Caco-2 (cell line): ENCODE measurements around the gene VEPH1. TPM values are rescaled to one million over a fixed set of nuclear protein-coding genes. Genes with fewer than 3 reads are reported as not detected.

Source experiments
- BruUV-seq: library from RNA; stranded (reverse); fragments of 400-500 nt; replicated peaks from 2 replicates; lab custom pipeline; 2021; lab: Mats Ljungman, UMichigan
- CTCF ChIA-PET: fragments of 300-600 bp; sonication (Branson Sonifier 250); formaldehyde crosslinking; loops from one replicate; lab custom pipeline; 2022; ENCODE audit warnings: antibody characterized with exemption; lab: Charles Lee
- POLR2A ChIA-PET: fragments of 300-600 bp; sonication (Branson Sonifier 250); formaldehyde crosslinking; loops from one replicate; lab custom pipeline; 2022; ENCODE audit warnings: antibody characterized with exemption; lab: Charles Lee
- DNase-seq, 2 experiments: peaks; one replicate each; pipeline versions ENCODE4 v3.0.0 to v3.0.0-alpha.2; 2020 to 2022
- H3K27me3 ChIP-seq: replicated peaks from 2 replicates; pipeline ENCODE4 v1.6.0; 2011; ENCODE audit warnings: low read length; ENCODE audit not compliant: control insufficient read depth, insufficient read depth
- H3K36me3 ChIP-seq: 2 replicates; pipeline ENCODE4 v1.5.1; 2011; ENCODE audit warnings: low read length; ENCODE audit not compliant: control insufficient read depth, insufficient read depth
- H3K4me1 ChIP-seq: fragments of 250-450 bp; sonication (Bioruptor Pico); 2 replicates; pipeline ENCODE4 v1.5.1; 2020; ENCODE audit warnings: mild to moderate bottlenecking
- H3K4me3 ChIP-seq: 2 replicates; pipeline ENCODE4 v1.5.1; 2011; ENCODE audit warnings: low read depth, mild to moderate bottlenecking, control low read depth, low read length
- H3K9me3 ChIP-seq: fragments of 250-450 bp; sonication (Bioruptor Pico); 2 replicates; pipeline ENCODE4 v1.5.1; 2020; ENCODE audit warnings: mild to moderate bottlenecking, moderate library complexity
- H3K27ac Mint-ChIP-seq: one replicate; pipeline ENCODE4 v1.8.0; 2022; ENCODE audit warnings: mixed read lengths; ENCODE audit not compliant: unreplicated experiment
- H3K27me3 Mint-ChIP-seq: one replicate; pipeline ENCODE4 v1.8.0; 2022; ENCODE audit warnings: mixed read lengths; ENCODE audit not compliant: insufficient read depth, unreplicated experiment
- H3K36me3 Mint-ChIP-seq: one replicate; pipeline ENCODE4 v1.8.0; 2022; ENCODE audit warnings: mild to moderate bottlenecking, mixed read lengths; ENCODE audit not compliant: insufficient read depth, unreplicated experiment
- H3K4me1 Mint-ChIP-seq: one replicate; pipeline ENCODE4 v1.8.0; 2022; ENCODE audit warnings: low read depth, mixed read lengths; ENCODE audit not compliant: unreplicated experiment
- H3K4me3 Mint-ChIP-seq: one replicate; pipeline ENCODE4 v1.8.0; 2022; ENCODE audit warnings: mild to moderate bottlenecking, moderate library complexity, mixed read lengths; ENCODE audit not compliant: unreplicated experiment
- H3K9me3 Mint-ChIP-seq: one replicate; pipeline ENCODE4 v1.8.0; 2022; ENCODE audit warnings: mixed read lengths; ENCODE audit not compliant: unreplicated experiment
- CTCF ChIP-seq, 2 experiments: fragments of 200-600 bp in 1 of 2; IDR thresholded peaks; 1 replicate in 1 of 2; 2 replicates in 1 of 2; pipeline versions ENCODE4 v1.5.1 to v1.8.0; 2011 to 2022; ENCODE audit warnings: antibody characterized with exemption in 1 of 2, control low read depth in 1 of 2, inconsistent platforms in 1 of 2, low read depth in 1 of 2, low read length in 1 of 2, mild to moderate bottlenecking in 1 of 2, moderate library complexity in 1 of 2; ENCODE audit not compliant: insufficient read depth in 1 of 2, severe bottlenecking in 1 of 2, unreplicated experiment in 1 of 2
- intact Hi-C: fragments of 100-400 bp; cut with micrococcal nuclease; formaldehyde crosslinking; loops from one replicate; pipeline ENCODE4 v1.10.0; 2022; ENCODE audit not compliant: unreplicated experiment
- total RNA-seq: library from RNA; stranded (reverse); gene quantifications from 2 replicates; pipeline ENCODE4 v1.2.3, GENCODE V29; 2022

The VEPH1 gene
- total RNA-seq, 1 experiment from 2014 or later, result 12.0 TPM

GRCh38 chr3:157467200-157467599 lies 36.0 kb downstream of the VEPH1 start:
- no peaks in the 10 kb centered on the region for H3K4me1 Mint-ChIP-seq
- peaks cover 6% of the 10 kb centered on the region for H3K36me3 Mint-ChIP-seq
- BruUV-seq, result no TSS peak
- no peak overlapping the region for H3K4me3 Mint-ChIP-seq
- no peaks in the 10 kb centered on the region for H3K4me1 ChIP-seq
- no peak for DNase-seq
- intact Hi-C loops, result no loop called here
- H3K27ac Mint-ChIP-seq, result no peak overlapping the region
- H3K27me3 Mint-ChIP-seq, result peaks cover 3% of the 10 kb centered on the region
- H3K36me3 ChIP-seq, result no peaks in the 10 kb centered on the region
- H3K9me3 ChIP-seq, result no peaks in the 10 kb centered on the region
- no peaks in the 10 kb centered on the region for H3K27me3 ChIP-seq
- TF ChIP-seq CTCF (IDR thresholded peaks at IDR 0.05; ENCODE audit: insufficient read depth in 1 of 2, low read depth in 1 of 2, low read length in 1 of 2, severe bottlenecking in 1 of 2, unreplicated experiment in 1 of 2), result no peak
- H3K9me3 Mint-ChIP-seq, result no peaks in the 10 kb centered on the region
- H3K4me3 ChIP-seq, result no peak overlapping the region
- POLR2A ChIA-PET, result no interaction called here
- CTCF ChIA-PET, result no interaction called here

- POLR2A ChIA-PET, result no interaction called here
These were observed 37.5 kb downstream of the VEPH1 start for GRCh38 chr3:157465741-157466140.

GRCh38 chr3:157464321-157464720 lies 38.9 kb downstream of the VEPH1 start:
- H3K4me1 Mint-ChIP-seq, result no peaks in the 10 kb centered on the region
- H3K27ac Mint-ChIP-seq, result no peak overlapping the region
- no peak overlapping the region for H3K4me3 Mint-ChIP-seq
- no peak for TF ChIP-seq CTCF (IDR thresholded peaks at IDR 0.05; ENCODE audit: insufficient read depth in 1 of 2, low read depth in 1 of 2, low read length in 1 of 2, severe bottlenecking in 1 of 2, unreplicated experiment in 1 of 2)
- Histone ChIP-seq H3K9me3 (no peaks in the 10 kb centered on the region), H3K4me1 (no peaks in the 10 kb centered on the region), H3K4me3 (no peak overlapping the region), H3K27me3 (no peaks in the 10 kb centered on the region), H3K36me3 (no peaks in the 10 kb centered on the region)
- ChIA-PET POLR2A (no interaction called here), CTCF (no interaction called here)
- H3K9me3 Mint-ChIP-seq, result no peaks in the 10 kb centered on the region
- H3K36me3 Mint-ChIP-seq, result peaks cover 6% of the 10 kb centered on the region
- no peak for DNase-seq
- intact Hi-C loops, result no loop called here
- peaks cover 7% of the 10 kb centered on the region for H3K27me3 Mint-ChIP-seq
- BruUV-seq, result no TSS peak

More at GRCh38 chr3:157465741-157466140, 37.5 kb downstream of the VEPH1 start:
- intact Hi-C loops, result no loop called here
- CTCF ChIA-PET, result no interaction called here
- BruUV-seq, result no TSS peak
- no peak overlapping the region for H3K27ac Mint-ChIP-seq
- peaks cover 6% of the 10 kb centered on the region for H3K36me3 Mint-ChIP-seq
- H3K4me1 ChIP-seq, result no peaks in the 10 kb centered on the region
- no peaks in the 10 kb centered on the region for H3K9me3 ChIP-seq
- H3K9me3 Mint-ChIP-seq, result no peaks in the 10 kb centered on the region
- H3K4me3 Mint-ChIP-seq, result no peak overlapping the region
- H3K27me3 Mint-ChIP-seq, result peaks cover 7% of the 10 kb centered on the region
- DNase-seq, result no peak
- no peaks in the 10 kb centered on the region for H3K4me1 Mint-ChIP-seq
- H3K4me3 ChIP-seq, result no peak overlapping the region
- TF ChIP-seq CTCF (IDR thresholded peaks at IDR 0.05; ENCODE audit: insufficient read depth in 1 of 2, low read depth in 1 of 2, low read length in 1 of 2, severe bottlenecking in 1 of 2, unreplicated experiment in 1 of 2), result no peak
- no peaks in the 10 kb centered on the region for H3K27me3 ChIP-seq
- no peaks in the 10 kb centered on the region for H3K36me3 ChIP-seq
